ENCODE results near the gene EFCAB14. TPM values are rescaled to one million over a fixed set of nuclear protein-coding genes. Genes with fewer than 3 reads are reported as not detected.
A peak's percentile ranks its signal among the peaks of the same experiment; 100 is the strongest.
"Not testable (repeated sequence)": the region's sequence is repeated elsewhere in the genome, so short reads cannot be mapped to it uniquely, and the experiment has no call there.

EFCAB14 gene, protein sequence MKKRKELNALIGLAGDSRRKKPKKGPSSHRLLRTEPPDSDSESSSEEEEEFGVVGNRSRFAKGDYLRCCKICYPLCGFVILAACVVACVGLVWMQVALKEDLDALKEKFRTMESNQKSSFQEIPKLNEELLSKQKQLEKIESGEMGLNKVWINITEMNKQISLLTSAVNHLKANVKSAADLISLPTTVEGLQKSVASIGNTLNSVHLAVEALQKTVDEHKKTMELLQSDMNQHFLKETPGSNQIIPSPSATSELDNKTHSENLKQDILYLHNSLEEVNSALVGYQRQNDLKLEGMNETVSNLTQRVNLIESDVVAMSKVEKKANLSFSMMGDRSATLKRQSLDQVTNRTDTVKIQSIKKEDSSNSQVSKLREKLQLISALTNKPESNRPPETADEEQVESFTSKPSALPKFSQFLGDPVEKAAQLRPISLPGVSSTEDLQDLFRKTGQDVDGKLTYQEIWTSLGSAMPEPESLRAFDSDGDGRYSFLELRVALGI
- 10 to 100 TPM; 64.2 to 78.4 TPM for total RNA-seq

- Mint-ChIP-seq H3K27me3 (no peaks in the 10 kb centered on the region), H3K27ac (peak within 1 kb of the TSS; percentile 73 to 86), H3K4me1 (ENCODE audit: low read depth in 2 of 2) (peaks cover 31 to 32% of the 10 kb centered on the region in 2 donors), H3K9me3 (no peaks in the 10 kb centered on the region), H3K36me3 (no peaks in the 10 kb centered on the region), H3K4me3 (peak within 1 kb of the TSS; percentile 90)
- ATAC-seq (peak; percentile 99), DNase-seq (ENCODE audit: low spot score) (peak; percentile 98)
Observed at GRCh38 chr1:46718727-46719622, at the start of gene EFCAB14. EFCAB14 (minus strand) TSS chr1:46719114; CDS start chr1:46718087, 1,027 bp downstream.

DNA sequence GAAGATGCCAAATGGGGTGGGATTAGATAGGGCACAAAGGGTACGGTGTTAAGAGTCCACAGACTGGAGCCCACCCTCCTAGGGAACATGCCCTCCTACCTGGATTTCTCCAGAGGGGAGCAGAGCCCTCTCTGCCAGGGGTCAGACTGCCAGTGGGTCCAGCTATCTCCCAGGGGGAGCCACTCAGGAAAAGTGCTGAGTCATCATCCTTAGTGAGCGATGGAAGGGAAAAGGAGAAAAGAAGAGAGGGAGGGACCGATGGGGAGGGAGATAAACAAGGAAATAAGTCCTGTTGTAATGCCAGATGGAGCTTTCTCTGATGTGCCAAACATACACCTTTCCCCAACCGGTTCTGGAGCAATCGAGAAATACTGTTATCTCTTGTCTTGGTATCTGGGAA is 49.5 kb upstream of the EFCAB14 start:
- Mint-ChIP-seq H3K27me3 (peaks cover 14 to 25% of the 10 kb centered on the region in 2 donors), H3K36me3 (peaks cover 21% of the 10 kb centered on the region)

GRCh38 chr1:46767649-46768282 is 48.9 kb upstream of the EFCAB14 start:
- no peak for DNase-seq (ENCODE audit: low spot score)
- peaks cover 0 to 5% of the 10 kb centered on the region in 2 donors for H3K4me1 Mint-ChIP-seq (ENCODE audit: low read depth in 2 of 2)
- no peak overlapping the region for H3K27ac Mint-ChIP-seq
- no peak overlapping the region for H3K4me3 Mint-ChIP-seq
- ATAC-seq = no peak
- peaks cover 15% of the 10 kb centered on the region for H3K9me3 Mint-ChIP-seq
- H3K36me3 Mint-ChIP-seq = peaks cover 21% of the 10 kb centered on the region
- H3K27me3 Mint-ChIP-seq = peaks cover 14 to 25% of the 10 kb centered on the region in 2 donors

More for the DNA sequence above, 49.5 kb upstream of the EFCAB14 start:
- Mint-ChIP-seq H3K9me3 (peaks cover 15% of the 10 kb centered on the region), H3K4me3 (no peak overlapping the region), H3K27ac (no peak overlapping the region), H3K4me1 (ENCODE audit: low read depth in 2 of 2) (peaks cover 0 to 6% of the 10 kb centered on the region in 2 donors)
- no peak for ATAC-seq
- no peak for DNase-seq (ENCODE audit: low spot score)

- ATAC-seq = no peak
- H3K4me3 Mint-ChIP-seq = no peak overlapping the region
- H3K27ac Mint-ChIP-seq = no peak overlapping the region
- H3K9me3 Mint-ChIP-seq = no peaks in the 10 kb centered on the region
- no peaks in the 10 kb centered on the region for H3K4me1 Mint-ChIP-seq (ENCODE audit: low read depth in 2 of 2)
- H3K36me3 Mint-ChIP-seq = no peaks in the 10 kb centered on the region
- DNase-seq (ENCODE audit: low spot score) = no peak
- H3K27me3 Mint-ChIP-seq = peaks cover 27 to 54% of the 10 kb centered on the region in 2 donors
Observed at GRCh38 chr1:46764402-46764801, 45.5 kb upstream of the EFCAB14 start.

DNA sequence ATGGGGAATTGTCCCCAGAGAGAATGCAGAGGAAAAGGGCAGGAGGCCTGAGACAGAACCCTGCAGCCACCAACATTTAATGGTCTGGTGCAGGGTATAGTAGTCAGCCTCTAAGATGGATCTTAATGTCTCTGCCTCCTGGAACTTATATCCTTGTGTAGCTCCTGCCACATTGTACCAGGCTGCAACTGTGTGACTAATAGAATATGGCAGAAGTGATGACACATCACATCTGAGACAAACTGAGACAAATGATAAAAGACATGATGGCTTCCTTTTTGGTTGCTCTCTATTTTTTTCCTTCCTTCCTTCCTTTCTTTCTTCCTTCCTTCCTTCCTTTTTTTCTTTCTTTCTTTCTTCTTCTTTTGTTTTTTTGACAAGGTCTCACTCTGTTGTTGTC is 42.8 kb upstream of the EFCAB14 start:
- Mint-ChIP-seq H3K27me3 (peaks cover 32 to 63% of the 10 kb centered on the region in 2 donors), H3K4me3 (no peak overlapping the region), H3K9me3 (no peaks in the 10 kb centered on the region), H3K36me3 (no peaks in the 10 kb centered on the region), H3K4me1 (ENCODE audit: low read depth in 2 of 2) (no peaks in the 10 kb centered on the region), H3K27ac (no peak overlapping the region)
- DNase-seq (ENCODE audit: low spot score) (no peak), ATAC-seq (no peak)

DNA sequence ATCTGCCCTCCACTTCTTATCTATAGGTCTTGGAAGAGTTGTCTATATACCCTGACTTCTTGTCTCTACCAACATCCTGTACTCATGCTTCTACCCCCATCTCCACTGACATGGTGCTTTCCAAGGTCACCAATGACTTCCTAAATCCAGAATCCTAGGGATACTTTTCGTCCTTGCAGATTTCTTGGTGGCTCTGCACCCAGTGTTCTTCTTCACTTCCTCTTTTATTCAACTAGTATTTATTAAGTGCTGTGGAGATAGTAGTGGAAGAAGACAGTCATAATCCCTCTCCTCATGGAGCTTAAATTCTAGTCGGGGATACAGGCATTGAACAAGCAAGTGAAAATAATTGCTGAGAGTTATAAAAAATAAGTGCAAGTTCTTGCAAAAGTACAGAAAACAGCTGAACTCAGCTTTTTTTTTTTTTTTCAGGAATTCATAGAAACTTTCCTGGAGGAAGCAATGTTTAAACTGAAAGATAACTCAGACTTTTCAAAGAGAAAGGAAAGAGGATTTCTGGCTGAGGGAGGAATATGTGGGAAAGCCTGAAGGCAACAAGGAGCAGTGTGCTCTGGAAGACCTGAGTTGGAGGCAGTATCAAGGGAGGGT is 41.7 kb upstream of the EFCAB14 start:
- no peak for DNase-seq (ENCODE audit: low spot score)
- Mint-ChIP-seq H3K9me3 (no peaks in the 10 kb centered on the region), H3K4me1 (ENCODE audit: low read depth in 2 of 2) (no peaks in the 10 kb centered on the region), H3K27me3 (peaks cover 35 to 61% of the 10 kb centered on the region in 2 donors), H3K36me3 (no peaks in the 10 kb centered on the region), H3K27ac (no peak overlapping the region), H3K4me3 (no peak overlapping the region)
- no peak for ATAC-seq

DNA sequence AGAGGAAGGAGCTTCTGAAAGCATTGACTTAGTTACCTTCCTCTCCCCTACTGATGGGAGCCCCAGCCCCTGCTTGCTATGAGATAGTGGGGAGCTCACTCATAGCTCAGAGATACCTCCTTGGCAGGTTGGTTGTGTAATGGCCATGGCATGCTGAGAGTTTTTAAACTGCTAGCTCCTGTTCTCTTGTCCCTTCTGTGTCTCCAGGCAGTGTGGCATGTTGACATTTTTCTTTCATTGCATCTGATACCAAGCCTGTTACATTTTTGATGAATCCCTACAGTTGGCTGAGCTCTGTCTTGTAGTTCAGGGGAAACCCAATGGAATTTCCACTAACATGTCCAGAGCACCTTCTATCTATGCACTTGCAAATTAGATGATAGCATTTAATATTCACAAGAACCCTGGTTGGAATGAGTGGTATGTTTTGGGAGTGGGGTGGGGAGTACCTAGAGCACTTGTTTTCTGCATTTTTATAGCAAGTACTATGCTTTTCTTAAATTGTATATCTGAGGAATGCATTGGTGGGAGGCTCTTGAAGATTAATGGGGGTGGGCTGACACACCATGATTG is 39.1 kb upstream of the EFCAB14 start:
- H3K36me3 Mint-ChIP-seq = no peaks in the 10 kb centered on the region
- no peaks in the 10 kb centered on the region for H3K9me3 Mint-ChIP-seq
- ATAC-seq (no peak), DNase-seq (ENCODE audit: low spot score) (no peak)
- H3K4me1 Mint-ChIP-seq (ENCODE audit: low read depth in 2 of 2) = no peaks in the 10 kb centered on the region
- H3K4me3 Mint-ChIP-seq = no peak overlapping the region
- no peak overlapping the region for H3K27ac Mint-ChIP-seq
- peaks cover 38 to 64% of the 10 kb centered on the region in 2 donors for H3K27me3 Mint-ChIP-seq

- no peaks in the 10 kb centered on the region for H3K9me3 Mint-ChIP-seq
- DNase-seq (ENCODE audit: low spot score) (no peak), ATAC-seq (no peak)
- peaks cover 42 to 66% of the 10 kb centered on the region in 2 donors for H3K27me3 Mint-ChIP-seq
- no peaks in the 10 kb centered on the region for H3K36me3 Mint-ChIP-seq
- no peak overlapping the region for H3K4me3 Mint-ChIP-seq
- no peak overlapping the region for H3K27ac Mint-ChIP-seq
- no peaks in the 10 kb centered on the region for H3K4me1 Mint-ChIP-seq (ENCODE audit: low read depth in 2 of 2)
Observed at GRCh38 chr1:46757247-46757955, 38.5 kb upstream of the EFCAB14 start.

DNA sequence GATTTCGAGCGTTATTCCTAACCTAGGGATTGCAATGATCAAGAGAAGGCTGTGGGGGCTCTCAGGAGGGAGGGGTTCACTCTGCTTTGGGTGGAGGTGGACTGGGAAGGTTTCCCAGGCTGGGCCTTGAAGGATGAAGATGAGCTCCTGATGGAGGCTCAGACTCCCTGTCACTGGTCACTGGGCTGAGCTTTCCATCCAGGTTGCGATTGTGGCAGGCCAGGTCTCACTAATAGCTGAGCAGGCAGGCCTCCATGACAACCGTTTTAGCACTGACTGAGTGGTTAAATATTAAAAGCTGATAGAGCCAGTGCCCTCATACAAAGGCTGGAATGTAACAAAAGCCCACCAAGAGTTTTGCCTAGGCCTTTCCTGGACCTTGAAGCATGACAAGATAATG is 36.2 kb upstream of the EFCAB14 start:
- DNase-seq (ENCODE audit: low spot score) (no peak), ATAC-seq (no peak)
- no peak overlapping the region for H3K27ac Mint-ChIP-seq
- peaks cover 31 to 59% of the 10 kb centered on the region in 2 donors for H3K27me3 Mint-ChIP-seq
- no peak overlapping the region for H3K4me3 Mint-ChIP-seq
- H3K4me1 Mint-ChIP-seq (ENCODE audit: low read depth in 2 of 2) = no peaks in the 10 kb centered on the region
- H3K9me3 Mint-ChIP-seq = no peaks in the 10 kb centered on the region
- H3K36me3 Mint-ChIP-seq = no peaks in the 10 kb centered on the region

DNA sequence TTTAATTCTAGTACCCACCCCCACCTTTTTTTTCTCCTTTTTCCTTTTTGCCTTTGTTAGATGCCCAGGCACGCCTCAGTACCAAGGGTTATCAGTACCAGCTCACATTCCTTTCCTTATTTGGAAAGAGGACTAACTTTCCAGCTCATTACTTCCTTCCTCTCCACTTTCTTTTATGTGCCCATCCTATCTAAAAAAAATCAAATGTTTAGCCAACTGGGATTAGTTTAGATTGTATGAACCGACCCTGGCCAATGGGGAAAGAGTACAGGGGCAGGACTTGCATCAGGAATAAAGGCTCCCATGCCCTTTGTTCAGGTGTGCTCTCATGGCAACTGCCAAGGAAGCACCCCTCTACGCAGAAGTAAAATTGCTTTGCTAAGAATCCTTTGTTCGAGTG is 35.8 kb upstream of the EFCAB14 start:
- not testable (repeated sequence) for H3K36me3 Mint-ChIP-seq; H3K4me3 Mint-ChIP-seq; H3K9me3 Mint-ChIP-seq; ATAC-seq; H3K27ac Mint-ChIP-seq; DNase-seq (ENCODE audit: low spot score); H3K4me1 Mint-ChIP-seq (ENCODE audit: low read depth in 2 of 2)
- peaks cover 33 to 58% of the 10 kb centered on the region in 2 donors for H3K27me3 Mint-ChIP-seq

- no peak for ATAC-seq
- Mint-ChIP-seq H3K4me3 (no peak overlapping the region), H3K4me1 (ENCODE audit: low read depth in 2 of 2) (no peaks in the 10 kb centered on the region)
Observed at GRCh38 chr1:46753985-46754384, 35.1 kb upstream of the EFCAB14 start.

GRCh38 chr1:46749921-46750404 is 31.0 kb upstream of the EFCAB14 start:
- no peak for ATAC-seq
- H3K27me3 Mint-ChIP-seq = peaks cover 37 to 47% of the 10 kb centered on the region in 2 donors

More at GRCh38 chr1:46753985-46754384, 35.1 kb upstream of the EFCAB14 start:
- Mint-ChIP-seq H3K27me3 (peaks cover 34 to 61% of the 10 kb centered on the region in 2 donors), H3K36me3 (no peaks in the 10 kb centered on the region), H3K9me3 (no peaks in the 10 kb centered on the region), H3K27ac (no peak overlapping the region)
- DNase-seq (ENCODE audit: low spot score) = no peak

More at GRCh38 chr1:46749921-46750404, 31.0 kb upstream of the EFCAB14 start:
- Mint-ChIP-seq H3K4me3 (no peak overlapping the region), H3K27ac (no peak overlapping the region), H3K9me3 (no peaks in the 10 kb centered on the region), H3K4me1 (ENCODE audit: low read depth in 2 of 2) (no peaks in the 10 kb centered on the region), H3K36me3 (no peaks in the 10 kb centered on the region)
- DNase-seq (ENCODE audit: low spot score) = no peak
